Occipital lobe (tissue), 2 donors: ENCODE results near the gene CUL4A. TPM values are rescaled to one million over a fixed set of nuclear protein-coding genes. Genes with fewer than 3 reads are reported as not detected.
"Not testable (repeated sequence)": the region's sequence is repeated elsewhere in the genome, so short reads cannot be mapped to it uniquely, and the experiment has no call there.

ENCODE experiments used
- DNase-seq: peaks from one replicate; lab custom pipeline; 2025; lab: John Stamatoyannopoulos, UW
- total RNA-seq: library from RNA; depleted of rRNA; stranded (reverse); fragments of >200 nt; gene quantifications from one replicate; pipeline ENCODE4 v1.2.3, GENCODE V29; 2014

Gene CUL4A
- total RNA-seq, 1 donor from 2014 or later, result 55.7 TPM

DNA sequence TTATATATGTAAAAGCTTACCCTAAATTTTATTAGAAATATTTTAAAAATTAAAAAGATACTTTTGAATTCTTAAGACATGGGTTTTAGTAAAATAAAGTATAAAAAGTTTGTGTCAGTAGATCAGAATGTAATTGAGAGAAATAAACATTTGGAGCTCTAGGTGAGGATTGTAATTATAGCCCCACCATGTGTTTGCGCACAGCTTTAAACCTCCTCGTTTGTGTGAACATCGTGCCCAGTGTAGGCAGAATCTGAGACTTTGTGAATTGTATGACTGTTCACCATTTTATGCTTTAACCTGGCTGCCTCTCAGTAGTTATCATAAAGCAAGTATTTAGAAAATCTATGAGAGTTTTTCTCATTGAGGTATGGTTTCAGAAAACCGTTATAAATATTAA is 29.1 kb downstream of the CUL4A start:
- no peak for DNase-seq

DNA sequence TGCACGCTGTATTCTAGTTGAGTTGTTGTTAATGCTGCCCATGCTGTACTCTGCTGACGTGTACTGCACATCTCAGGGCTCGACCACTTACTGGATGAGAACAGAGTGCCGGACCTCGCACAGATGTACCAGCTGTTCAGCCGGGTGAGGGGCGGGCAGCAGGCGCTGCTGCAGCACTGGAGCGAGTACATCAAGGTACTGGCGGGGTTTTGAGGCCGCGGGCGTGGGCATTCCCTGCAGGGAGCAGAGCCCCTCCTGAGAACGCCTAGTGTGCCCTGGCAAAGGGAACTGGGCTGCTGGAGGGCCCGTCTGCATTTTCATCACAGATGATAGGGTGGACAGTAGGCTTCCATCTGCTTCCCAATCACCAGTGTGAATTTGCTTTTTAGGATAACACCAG is 29.9 kb downstream of the CUL4A start:
- DNase-seq, result no peak

DNA sequence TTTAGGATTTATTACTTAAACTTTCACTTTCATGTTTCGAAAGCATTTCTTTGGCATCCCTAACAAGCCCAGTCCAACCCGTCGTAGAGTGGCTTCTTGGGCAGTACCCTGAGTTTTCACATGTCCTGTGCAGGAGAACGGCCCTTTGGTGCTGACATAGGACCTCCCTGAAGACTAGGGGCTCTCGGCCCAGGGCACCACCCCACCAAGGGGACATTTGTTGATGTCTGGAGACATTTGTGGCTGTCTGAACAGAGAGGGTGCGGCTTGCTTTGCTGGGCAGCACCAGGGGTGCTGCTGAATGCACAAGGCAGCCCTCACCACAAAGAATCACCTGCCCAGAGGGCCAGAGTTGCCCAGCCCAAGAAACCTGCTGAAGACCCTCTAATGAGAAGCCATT is 30.6 kb downstream of the CUL4A start:
- no peak for DNase-seq

DNA sequence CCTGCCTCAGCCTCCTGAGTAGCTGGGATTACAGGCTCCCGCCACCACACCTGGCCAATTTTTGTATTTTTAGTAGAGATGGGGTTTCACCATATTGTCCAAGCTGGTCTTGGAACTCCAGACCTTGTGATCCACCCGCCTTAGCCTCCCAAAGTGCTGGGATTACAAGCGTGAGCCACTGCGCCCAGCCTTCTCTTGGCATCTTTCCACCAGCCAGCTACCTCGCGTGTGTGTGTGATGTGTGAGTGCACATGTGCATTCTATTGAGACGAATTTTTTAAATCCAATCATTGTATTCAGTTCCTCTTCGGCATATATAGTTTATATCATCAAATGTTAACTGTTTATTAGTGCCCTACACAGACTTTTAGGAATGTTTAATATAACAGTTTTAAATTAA is 32.2 kb downstream of the CUL4A start:
- DNase-seq, result not testable (repeated sequence)

DNA sequence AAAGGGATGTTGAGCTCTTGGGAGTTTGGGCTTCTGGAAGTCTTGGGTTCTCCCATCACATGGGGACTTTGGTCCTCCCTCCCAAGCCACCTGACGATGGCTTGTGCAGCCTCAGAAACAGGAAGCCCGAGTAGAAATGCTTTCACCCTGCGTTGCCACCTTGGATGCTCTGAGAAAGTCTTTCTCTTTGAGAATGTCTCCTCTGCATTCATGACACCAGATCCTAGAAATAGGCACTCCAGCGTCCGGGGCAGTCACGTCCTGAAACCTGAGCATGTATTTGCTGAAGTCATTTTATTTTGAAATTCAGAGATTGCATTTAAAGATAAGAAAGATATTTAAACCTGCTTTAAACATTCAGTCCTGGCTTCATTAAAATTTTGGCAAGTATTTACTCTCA is 34.4 kb downstream of the CUL4A start:
- no peak for DNase-seq

DNA sequence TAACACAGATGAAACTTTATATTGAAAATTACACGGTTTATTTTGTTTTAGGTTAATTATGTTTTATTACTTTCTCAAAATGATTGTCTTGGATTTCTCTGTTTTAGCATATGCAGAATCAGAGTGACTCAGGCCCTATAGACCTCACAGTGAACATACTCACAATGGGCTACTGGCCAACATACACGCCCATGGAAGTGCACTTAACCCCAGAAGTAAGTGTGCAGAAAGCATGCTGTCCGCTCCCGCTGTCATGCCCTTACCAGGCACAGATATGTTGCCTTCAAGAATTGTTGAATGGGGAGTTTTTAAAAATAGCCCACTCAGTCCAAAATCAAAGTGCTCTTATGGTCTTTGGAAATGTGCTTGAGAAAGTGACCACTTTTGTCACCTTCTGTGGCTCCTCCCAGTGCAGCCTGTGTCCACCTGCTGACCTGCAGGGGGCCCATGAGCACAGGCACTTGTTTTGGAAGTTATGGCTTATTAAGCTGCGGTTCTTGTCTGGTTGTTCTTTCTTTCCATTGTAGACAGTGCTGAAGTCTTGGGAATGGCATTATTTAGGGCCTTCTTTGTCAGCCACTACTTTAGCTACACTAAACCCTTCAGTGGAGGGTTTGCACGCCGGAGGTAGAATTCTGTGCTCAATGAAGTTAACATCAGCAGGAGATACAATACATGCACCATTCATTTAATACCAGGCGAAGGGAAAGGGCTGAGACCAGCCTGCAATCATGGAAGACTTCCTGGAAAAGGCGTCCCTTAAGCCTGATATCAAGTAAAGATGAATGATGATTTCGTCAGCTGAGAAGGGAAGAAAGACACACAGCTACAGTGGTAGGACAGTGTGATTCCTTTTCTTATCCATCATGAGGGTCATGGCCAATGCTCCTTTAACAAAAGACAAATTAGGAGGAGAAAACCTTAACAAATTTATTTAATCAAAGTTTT is 36.7 kb downstream of the CUL4A start:
- no peak for DNase-seq

DNA sequence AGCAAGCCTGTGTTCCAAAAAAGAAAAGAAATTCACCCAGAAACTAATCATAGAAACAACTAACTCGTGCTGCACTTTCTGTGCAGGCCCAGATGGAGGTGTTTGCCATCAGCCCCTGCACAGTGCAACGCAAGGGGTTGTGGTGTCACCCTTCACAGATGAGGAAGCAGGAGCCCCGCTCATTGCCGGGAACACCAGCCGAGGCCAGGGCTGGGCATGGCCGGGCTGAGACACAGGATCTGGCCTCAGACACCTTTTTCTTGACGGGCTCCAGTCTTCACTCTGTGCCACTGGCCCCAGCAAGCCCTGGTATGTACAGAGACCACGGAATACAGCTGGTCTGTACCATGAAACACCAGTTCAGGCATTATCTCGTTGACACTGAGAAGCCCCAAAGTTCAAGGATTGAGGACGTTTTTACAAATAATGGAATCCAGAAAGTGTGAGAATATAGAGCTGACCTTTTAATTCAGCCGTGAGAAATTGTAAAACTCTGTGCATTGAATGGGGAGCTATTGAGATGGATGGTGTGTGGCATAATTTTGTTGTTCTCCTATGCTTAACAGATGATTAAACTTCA is 43.2 kb downstream of the CUL4A start:
- no peak for DNase-seq

DNA sequence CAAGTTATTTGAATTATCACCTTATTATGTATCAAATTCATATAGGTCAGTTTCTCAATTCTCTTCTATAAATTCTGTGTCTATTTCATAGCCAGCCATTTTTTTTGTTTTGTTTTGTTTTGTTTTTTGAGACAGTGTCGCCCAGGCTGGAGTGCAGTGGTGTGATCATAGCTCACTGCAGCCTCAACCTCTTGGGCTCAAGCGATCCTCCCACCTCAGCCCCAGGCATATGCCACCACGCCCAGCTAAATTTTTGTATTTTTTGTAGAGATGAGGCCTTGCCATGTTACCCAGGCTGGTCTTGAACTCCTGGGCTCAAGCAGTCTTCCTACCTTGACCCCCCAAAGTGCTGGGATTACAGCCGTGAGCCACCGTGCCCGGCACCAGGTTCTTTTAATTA is 48.5 kb downstream of the CUL4A start:
- not testable (repeated sequence) for DNase-seq

DNA sequence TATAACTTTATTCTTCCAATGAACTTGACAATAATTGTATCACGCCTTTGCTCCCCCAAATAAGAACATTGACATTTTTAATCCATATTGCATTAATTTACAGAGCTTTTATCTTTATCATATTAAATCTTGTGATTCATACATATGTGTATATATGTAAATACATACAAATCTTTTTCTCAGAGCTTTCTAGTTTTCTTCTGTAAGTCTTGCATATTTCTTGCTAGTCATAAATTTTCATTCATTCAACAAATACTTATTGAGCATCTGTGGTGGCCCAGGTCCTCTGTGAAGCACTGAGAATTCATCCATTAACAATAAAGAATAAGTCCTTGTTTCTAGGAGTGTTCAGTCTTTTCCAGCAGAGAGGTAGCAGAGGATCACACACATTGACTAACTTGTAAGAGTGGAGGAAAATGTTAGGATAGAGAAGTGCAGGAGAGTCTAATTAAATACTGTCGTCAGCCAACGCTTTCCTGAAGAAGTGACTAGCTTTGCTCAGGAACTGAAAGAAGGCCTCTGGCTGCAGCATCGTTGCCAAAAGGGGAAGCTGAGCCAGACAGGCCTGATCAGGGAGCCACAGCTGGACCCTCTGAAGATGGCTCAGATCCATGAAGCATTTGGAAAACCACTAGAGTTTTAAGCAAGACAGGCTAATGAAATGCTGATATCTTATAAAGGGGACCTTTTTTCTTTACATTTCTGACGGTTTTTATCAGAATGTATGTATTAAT is 49.1 kb downstream of the CUL4A start:
- no peak for DNase-seq

DNA sequence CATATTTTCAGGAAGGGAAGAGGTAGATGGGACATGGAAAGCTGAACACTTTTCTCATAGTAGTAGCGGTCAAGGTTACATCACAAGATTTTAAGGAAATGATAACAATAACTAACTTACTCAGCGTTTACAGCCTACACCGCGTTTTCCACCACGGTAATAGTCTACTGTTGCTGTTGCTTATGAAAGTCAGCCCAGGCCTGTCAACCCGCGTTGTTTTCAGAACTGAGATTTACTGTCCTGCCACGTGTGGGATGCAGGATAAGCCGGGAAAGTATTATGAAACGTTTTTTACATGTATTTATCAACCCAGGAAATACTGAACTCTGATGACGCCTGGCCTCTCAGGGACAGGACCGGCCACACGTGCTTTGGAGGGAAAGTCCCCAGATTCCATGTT is 51.6 kb downstream of the CUL4A start:
- DNase-seq, result no peak

DNA sequence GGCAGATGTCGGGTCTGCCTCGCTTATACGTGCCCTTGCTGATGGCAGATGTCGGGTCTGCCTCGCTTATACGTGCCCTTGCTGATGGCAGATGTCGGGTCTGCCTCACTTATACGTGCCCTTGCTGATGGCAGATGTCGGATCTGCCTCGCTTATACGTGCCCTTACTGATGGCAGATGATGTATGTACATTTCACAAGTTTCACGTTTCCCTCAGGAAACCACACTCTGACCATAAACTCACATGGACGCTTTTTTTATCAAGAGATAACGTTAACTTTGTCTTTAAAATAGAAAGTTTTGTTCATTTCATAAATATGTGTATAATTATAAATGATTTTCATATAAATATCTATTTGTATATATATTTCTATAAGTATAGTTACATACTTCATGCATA is 53.6 kb downstream of the CUL4A start:
- DNase-seq, result not testable (repeated sequence)

DNA sequence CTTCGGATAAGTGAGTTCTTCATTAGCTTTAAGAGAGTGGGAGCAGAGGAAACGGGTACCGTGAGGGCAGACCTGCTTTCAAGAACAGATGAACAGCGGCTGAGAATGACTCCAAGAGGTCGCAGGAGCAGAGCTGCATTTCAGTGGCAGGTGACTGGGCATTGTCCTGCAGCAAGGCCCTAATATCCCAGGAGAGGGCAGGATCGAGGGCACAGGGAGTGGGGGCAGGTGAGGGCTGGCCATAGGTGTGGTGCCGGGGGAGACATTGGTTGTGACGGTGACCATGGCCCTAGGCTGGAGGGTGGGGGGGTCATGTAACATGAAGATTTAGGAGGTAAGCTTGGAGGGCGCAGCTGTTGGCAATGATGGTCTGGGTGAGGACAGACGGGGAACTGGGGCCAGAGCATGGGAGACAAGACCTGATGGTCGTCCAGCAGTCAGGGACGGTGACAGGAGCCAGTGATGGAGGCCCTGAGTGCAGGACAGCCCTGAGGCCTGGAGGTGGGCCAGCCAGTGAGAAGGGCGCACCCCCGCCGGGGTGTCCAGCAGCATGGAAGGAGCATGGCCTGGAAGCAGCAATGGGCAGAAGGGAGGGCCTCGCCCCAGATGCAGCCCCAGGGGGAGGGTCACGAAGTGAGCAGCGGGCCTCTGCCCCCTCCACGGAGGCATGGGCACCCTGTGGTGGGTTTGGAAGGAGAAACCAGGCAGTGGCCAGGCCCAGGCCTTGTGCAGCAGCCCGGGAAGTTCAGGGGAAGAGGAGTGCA is 58.4 kb downstream of the CUL4A start:
- DNase-seq, result no peak

DNA sequence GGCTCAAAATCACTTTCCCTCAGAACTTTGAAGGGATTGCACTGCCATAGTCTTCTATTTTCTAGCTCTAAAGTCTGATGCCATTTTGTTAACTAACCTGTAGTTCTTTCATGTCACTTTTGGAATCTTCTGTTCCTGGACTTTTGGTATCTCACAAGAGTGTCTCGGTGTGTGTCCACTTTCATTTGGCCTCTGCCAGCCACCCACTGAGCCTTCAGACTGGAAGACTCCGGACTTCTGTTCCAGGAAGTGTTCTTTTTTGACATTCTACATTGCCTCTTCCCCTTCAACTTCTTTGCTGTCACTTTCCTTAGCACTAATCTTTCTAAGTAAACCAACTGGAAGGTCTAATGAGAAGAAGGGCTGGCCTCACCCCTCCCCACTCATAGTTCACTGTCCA is 62.6 kb downstream of the CUL4A start:
- DNase-seq, result no peak

DNA sequence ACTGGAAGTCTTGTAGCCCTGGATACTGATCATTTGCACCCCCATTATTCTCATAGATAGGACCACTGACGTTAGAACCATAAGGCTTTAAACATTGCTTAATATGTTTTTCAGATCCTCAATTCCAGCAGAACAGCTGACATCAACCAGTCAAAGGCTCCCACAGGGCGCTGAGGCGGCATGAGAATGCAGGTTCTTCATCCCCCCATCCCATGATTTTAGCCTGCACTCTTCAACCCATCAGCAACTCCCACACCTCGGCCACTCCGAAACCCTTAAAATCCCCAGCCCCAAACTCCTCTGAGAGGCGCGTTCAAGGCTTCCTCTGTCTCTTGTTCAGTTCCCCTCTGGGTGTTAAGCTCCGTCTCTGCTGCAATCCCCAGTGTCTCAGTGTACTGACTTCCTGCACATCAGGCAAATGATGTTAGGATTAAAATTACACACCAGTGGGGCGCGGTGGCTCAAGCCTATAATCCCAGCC is 63.3 kb downstream of the CUL4A start:
- DNase-seq, result no peak

DNA sequence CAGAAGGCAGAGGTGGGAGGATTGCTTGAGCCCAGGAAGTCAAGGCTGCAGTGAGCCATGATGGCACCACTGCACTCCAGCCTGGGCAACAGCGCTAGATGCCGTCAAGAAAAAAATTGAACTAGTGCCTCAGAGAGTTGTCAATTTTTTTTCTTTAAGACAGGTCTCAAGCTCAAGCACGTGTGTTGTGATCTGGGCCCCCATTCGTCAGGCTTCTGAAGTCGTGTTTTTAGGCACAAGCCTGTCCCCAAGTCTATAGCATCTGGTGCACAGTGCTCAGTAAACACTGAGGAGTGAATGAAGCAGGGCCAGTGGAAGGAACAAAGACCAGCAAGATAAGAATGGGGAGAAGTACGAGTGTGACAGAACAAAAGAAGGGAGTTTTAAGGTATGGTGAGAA is 63.9 kb downstream of the CUL4A start:
- no peak for DNase-seq

DNA sequence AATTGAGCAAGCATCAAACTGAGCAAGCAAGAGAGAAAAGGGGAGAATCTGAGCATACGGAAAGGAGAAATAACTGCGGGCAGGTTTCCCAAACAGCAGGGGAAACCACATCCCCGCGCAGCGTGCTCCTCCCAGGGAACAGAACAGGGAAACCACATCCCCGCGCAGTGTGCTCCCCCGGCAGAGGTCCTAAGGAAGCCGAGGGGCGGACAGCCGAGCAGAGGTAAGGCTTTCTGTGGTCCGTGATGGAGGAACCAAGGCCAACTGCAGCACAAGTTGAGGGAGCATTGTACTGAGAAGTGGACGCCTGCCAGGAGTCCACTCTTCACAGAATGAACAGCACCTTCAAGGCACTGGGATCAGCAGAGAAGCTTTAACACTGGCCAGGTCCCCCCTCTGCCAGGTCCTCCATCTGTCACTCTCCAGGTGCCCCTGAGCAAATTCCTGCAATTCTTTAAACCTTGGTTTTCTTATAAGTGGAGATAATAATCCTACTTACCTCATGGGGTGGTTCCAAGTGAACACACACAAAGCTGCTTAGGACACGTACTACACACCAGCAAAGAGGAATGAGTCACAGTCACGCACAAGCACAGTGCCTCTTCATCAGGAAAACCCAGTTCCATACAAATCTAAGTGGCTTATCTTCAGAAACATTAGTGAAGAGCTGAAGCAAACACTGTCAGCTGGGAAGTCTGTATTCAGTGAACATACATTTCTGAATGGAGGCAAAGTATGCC is 64.6 kb downstream of the CUL4A start:
- no peak for DNase-seq

DNA sequence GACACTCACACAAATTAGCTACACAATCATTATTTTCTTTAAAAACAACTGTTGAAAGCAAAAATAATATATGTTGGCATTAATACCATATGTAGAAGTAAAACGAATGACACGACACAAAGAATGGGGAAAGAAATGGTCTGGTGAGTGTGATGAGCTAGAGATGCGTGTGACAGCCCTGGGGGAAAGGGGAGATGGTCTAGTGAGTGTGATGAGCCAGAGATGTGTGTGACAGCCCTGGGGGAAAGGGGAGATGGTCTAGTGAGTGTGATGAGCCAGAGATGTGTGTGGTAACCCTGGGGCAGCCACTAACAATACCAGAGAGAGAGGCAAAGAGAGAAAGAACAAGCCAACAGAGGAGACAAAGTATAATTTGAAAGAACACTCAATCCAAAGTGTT is 65.3 kb downstream of the CUL4A start:
- DNase-seq, result no peak

DNA sequence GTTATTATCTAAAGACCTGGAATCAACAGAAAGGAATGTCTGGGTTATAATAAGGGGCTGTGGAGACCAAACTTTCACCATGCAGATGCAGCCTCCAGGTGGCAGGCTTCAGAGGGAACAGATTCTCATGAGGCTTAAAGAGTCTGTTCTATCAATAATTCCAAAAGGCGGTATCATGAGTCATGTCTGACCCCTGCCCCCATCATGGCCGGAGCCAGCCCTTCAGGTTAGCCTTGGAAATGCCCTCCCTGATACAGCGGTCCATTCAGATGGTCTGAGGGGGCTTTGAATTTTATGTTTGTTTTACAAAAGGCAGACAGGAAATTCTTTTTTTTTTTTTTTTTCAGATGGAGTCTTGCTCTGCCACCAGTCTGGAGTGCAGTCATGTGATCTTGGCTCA is 66.0 kb downstream of the CUL4A start:
- DNase-seq, result no peak

DNA sequence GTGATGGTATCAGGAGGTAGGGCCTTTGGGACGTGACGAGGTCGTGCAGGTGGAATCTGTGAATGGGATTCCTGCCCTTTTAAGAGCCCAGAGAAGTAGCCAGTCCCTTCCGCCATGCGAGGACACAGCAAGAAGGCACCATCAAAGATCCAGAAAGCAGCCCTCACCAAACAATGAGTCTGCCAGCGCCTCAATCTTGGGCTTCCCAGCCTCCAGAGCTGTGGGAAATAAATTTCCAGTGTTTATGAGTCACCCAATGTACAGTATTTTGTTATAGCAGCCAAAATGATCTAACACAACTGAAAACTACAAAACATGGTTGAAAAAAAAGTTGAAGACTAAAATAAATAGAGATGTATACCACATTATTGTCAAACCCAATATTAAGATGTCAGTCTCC is 70.7 kb downstream of the CUL4A start:
- DNase-seq, result no peak

DNA sequence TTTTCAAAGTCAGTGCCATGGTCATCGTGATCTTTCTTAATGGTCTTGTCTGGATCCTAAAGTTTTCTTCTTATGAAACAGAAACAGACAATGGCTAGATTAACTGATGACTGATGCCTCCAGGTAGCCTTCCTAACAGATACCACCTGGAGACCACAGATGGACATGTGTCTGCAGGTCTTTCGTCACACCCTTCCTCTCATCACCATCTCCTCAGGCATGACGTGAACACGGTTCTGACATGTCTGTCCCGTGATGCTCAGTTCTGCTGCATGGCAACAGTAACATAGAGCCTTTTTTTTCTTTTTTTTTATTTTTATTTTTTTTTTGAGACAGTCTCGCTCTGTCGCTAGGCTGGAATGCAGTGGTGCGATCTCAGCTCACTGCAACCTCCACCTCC is 74.5 kb downstream of the CUL4A start:
- no peak for DNase-seq

DNA sequence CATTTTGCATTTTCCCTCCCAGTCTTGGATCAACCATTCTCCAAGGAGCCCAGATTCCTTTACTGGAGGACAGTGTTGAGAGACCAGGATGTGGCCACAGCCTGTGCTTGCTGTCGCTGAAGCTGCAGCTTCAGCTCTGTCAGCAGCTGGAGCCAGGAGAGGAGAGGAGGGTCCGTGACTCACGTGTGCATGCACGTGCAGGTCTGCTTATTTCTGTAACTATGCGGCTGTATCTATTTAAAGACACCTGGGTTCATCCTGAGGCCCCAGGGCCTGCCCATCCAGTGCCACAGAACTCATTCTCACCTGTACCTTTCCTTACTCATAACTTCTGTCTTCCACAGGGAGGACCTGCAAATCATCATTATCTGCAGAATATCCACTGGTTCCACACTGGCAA is 79.5 kb downstream of the CUL4A start:
- DNase-seq, result no peak
